Measurements from ENCODE around the gene TUSC1.

DNA sequence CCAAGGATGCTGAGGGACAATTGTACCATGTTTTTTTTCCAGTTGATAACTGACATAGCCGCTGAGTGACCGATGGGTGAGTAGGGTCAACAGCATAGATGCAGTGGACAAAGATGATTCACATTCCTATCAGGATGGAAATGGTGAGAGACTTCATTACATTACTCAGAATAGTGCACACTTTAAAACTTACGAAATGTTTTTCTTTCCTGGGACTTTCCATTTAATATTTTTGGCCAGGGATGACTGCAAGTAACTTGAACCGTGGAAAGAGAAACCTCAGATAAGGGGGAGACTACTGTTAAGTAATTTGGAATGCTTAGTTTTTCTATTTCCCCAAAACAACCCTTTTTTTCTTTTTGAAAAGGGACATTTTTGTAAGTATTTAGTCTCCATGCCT lies 3.0 kb upstream of the TUSC1 start:
- TF ChIP-seq, protein P1, sequence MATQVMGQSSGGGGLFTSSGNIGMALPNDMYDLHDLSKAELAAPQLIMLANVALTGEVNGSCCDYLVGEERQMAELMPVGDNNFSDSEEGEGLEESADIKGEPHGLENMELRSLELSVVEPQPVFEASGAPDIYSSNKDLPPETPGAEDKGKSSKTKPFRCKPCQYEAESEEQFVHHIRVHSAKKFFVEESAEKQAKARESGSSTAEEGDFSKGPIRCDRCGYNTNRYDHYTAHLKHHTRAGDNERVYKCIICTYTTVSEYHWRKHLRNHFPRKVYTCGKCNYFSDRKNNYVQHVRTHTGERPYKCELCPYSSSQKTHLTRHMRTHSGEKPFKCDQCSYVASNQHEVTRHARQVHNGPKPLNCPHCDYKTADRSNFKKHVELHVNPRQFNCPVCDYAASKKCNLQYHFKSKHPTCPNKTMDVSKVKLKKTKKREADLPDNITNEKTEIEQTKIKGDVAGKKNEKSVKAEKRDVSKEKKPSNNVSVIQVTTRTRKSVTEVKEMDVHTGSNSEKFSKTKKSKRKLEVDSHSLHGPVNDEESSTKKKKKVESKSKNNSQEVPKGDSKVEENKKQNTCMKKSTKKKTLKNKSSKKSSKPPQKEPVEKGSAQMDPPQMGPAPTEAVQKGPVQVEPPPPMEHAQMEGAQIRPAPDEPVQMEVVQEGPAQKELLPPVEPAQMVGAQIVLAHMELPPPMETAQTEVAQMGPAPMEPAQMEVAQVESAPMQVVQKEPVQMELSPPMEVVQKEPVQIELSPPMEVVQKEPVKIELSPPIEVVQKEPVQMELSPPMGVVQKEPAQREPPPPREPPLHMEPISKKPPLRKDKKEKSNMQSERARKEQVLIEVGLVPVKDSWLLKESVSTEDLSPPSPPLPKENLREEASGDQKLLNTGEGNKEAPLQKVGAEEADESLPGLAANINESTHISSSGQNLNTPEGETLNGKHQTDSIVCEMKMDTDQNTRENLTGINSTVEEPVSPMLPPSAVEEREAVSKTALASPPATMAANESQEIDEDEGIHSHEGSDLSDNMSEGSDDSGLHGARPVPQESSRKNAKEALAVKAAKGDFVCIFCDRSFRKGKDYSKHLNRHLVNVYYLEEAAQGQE (IDR thresholded peaks at IDR 0.05; ENCODE audit: borderline replicate concordance in 1 of 2, low read depth in 1 of 2, low read length in 2 of 2): no peak
- no peak for TF ChIP-seq FIP1L1 (IDR thresholded peaks at IDR 0.05; ENCODE audit: borderline replicate concordance, insufficient read depth, low read depth, low read length)
- TF ChIP-seq ETV6 (CRISPR knock-in tag; conservative IDR thresholded peaks at IDR 0.05): no peak
- TF ChIP-seq, protein P2, sequence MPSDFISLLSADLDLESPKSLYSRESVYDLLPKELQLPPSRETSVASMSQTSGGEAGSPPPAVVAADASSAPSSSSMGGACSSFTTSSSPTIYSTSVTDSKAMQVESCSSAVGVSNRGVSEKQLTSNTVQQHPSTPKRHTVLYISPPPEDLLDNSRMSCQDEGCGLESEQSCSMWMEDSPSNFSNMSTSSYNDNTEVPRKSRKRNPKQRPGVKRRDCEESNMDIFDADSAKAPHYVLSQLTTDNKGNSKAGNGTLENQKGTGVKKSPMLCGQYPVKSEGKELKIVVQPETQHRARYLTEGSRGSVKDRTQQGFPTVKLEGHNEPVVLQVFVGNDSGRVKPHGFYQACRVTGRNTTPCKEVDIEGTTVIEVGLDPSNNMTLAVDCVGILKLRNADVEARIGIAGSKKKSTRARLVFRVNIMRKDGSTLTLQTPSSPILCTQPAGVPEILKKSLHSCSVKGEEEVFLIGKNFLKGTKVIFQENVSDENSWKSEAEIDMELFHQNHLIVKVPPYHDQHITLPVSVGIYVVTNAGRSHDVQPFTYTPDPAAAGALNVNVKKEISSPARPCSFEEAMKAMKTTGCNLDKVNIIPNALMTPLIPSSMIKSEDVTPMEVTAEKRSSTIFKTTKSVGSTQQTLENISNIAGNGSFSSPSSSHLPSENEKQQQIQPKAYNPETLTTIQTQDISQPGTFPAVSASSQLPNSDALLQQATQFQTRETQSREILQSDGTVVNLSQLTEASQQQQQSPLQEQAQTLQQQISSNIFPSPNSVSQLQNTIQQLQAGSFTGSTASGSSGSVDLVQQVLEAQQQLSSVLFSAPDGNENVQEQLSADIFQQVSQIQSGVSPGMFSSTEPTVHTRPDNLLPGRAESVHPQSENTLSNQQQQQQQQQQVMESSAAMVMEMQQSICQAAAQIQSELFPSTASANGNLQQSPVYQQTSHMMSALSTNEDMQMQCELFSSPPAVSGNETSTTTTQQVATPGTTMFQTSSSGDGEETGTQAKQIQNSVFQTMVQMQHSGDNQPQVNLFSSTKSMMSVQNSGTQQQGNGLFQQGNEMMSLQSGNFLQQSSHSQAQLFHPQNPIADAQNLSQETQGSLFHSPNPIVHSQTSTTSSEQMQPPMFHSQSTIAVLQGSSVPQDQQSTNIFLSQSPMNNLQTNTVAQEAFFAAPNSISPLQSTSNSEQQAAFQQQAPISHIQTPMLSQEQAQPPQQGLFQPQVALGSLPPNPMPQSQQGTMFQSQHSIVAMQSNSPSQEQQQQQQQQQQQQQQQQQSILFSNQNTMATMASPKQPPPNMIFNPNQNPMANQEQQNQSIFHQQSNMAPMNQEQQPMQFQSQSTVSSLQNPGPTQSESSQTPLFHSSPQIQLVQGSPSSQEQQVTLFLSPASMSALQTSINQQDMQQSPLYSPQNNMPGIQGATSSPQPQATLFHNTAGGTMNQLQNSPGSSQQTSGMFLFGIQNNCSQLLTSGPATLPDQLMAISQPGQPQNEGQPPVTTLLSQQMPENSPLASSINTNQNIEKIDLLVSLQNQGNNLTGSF (CRISPR knock-in tag; IDR thresholded peaks at IDR 0.05): no peak
- TF ChIP-seq EZH2 (conservative IDR thresholded peaks at IDR 0.05; ENCODE audit: low read depth, low read length): no peak
- TF ChIP-seq BHLHE40 (IDR thresholded peaks at IDR 0.05; ENCODE audit: low read length): no peak
- TF ChIP-seq RAD21 (CRISPR knock-in tag; IDR thresholded peaks at IDR 0.05): no peak
- TF ChIP-seq POLR2A (IDR thresholded peaks at IDR 0.05; ENCODE audit: insufficient read depth in 1 of 2, low read depth in 2 of 2, low read length in 2 of 2): no peak
- TF ChIP-seq, protein P3, sequence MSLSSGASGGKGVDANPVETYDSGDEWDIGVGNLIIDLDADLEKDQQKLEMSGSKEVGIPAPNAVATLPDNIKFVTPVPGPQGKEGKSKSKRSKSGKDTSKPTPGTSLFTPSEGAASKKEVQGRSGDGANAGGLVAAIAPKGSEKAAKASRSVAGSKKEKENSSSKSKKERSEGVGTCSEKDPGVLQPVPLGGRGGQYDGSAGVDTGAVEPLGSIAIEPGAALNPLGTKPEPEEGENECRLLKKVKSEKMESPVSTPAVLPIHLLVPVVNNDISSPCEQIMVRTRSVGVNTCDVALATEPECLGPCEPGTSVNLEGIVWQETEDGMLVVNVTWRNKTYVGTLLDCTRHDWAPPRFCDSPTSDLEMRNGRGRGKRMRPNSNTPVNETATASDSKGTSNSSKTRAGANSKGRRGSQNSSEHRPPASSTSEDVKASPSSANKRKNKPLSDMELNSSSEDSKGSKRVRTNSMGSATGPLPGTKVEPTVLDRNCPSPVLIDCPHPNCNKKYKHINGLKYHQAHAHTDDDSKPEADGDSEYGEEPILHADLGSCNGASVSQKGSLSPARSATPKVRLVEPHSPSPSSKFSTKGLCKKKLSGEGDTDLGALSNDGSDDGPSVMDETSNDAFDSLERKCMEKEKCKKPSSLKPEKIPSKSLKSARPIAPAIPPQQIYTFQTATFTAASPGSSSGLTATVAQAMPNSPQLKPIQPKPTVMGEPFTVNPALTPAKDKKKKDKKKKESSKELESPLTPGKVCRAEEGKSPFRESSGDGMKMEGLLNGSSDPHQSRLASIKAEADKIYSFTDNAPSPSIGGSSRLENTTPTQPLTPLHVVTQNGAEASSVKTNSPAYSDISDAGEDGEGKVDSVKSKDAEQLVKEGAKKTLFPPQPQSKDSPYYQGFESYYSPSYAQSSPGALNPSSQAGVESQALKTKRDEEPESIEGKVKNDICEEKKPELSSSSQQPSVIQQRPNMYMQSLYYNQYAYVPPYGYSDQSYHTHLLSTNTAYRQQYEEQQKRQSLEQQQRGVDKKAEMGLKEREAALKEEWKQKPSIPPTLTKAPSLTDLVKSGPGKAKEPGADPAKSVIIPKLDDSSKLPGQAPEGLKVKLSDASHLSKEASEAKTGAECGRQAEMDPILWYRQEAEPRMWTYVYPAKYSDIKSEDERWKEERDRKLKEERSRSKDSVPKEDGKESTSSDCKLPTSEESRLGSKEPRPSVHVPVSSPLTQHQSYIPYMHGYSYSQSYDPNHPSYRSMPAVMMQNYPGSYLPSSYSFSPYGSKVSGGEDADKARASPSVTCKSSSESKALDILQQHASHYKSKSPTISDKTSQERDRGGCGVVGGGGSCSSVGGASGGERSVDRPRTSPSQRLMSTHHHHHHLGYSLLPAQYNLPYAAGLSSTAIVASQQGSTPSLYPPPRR (CRISPR knock-in tag; IDR thresholded peaks at IDR 0.05; ENCODE audit: borderline replicate concordance): no peak
